HG02970 (cell line): ENCODE results near the gene DCAF11.

Source experiments
- ATAC-seq: cut with Tn5 transposase; IDR thresholded peaks from one replicate; pipeline ENCODE4 v1.9.1; 2021; ENCODE audit warnings: mild to moderate bottlenecking, moderate library complexity, moderate number of reproducible peaks; ENCODE audit not compliant: unreplicated experiment, low FRiP score

DCAF11 gene

GRCh38 chr14:24116128-24116814 lies 1.7 kb downstream of the DCAF11 start:
- no peak for ATAC-seq

GRCh38 chr14:24117179-24117578 lies 2.6 kb downstream of the DCAF11 start:
- ATAC-seq = no peak

- ATAC-seq = no peak
These were observed 5.1 kb downstream of the DCAF11 start for GRCh38 chr14:24119691-24120090.

GRCh38 chr14:24121210-24121609 lies 6.6 kb downstream of the DCAF11 start:
- ATAC-seq = no peak

- ATAC-seq = no peak
These were observed 7.8 kb downstream of the DCAF11 start for GRCh38 chr14:24122416-24122815.

GRCh38 chr14:24122898-24123297 lies 8.3 kb downstream of the DCAF11 start:
- ATAC-seq = no peak

- ATAC-seq = no peak
These were observed 9.1 kb downstream of the DCAF11 start for GRCh38 chr14:24123424-24124417.

GRCh38 chr14:24126939-24127338 lies 12.4 kb downstream of the DCAF11 start:
- no peak for ATAC-seq

- no peak for ATAC-seq
These were observed 13.1 kb downstream of the DCAF11 start for GRCh38 chr14:24127673-24128072.

- ATAC-seq = no peak
These were observed 14.9 kb downstream of the DCAF11 start for GRCh38 chr14:24129410-24129998.

GRCh38 chr14:24130380-24130716 lies 15.8 kb downstream of the DCAF11 start, which contains the start of gene FITM1:
FITM1 (plus strand) TSS chr14:24130659; CDS start chr14:24131564, 905 bp downstream.
- no peak for ATAC-seq

- no peak for ATAC-seq
These were observed 16.4 kb downstream of the DCAF11 start for GRCh38 chr14:24130717-24131548.

- no peak for ATAC-seq
These were observed 17.0 kb downstream of the DCAF11 start for GRCh38 chr14:24131549-24131966.

- ATAC-seq = no peak
These were observed 17.6 kb downstream of the DCAF11 start for GRCh38 chr14:24132061-24132685.

- ATAC-seq = no peak
These were observed 18.4 kb downstream of the DCAF11 start for GRCh38 chr14:24132976-24133375.

GRCh38 chr14:24133735-24134134 lies 19.2 kb downstream of the DCAF11 start:
- no peak for ATAC-seq

GRCh38 chr14:24135584-24135833 lies 20.9 kb downstream of the DCAF11 start:
- no peak for ATAC-seq

- peak; percentile 84 for ATAC-seq
These were observed 21.5 kb downstream of the DCAF11 start, which contains the start of gene PSME1 for GRCh38 chr14:24135834-24136683. PSME1 (plus strand) TSS chr14:24136194; CDS start chr14:24136263, 69 bp downstream.
